GM18505 (cell line): ENCODE measurements around the gene YWHAH.
A peak's percentile ranks its signal among the peaks of the same experiment; 100 is the strongest.

Experiments
- ATAC-seq: cut with Tn5 transposase; IDR thresholded peaks from one replicate; pipeline ENCODE4 v1.9.1; 2021; ENCODE audit not compliant: unreplicated experiment
- POLR2A ChIP-seq: IDR thresholded peaks from 4 replicates; pipeline ENCODE4 v1.6.1; 2011; ENCODE audit warnings: borderline replicate concordance; ENCODE audit not compliant: insufficient read depth, insufficient read length; ENCODE audit errors: extremely low read depth

Gene YWHAH

DNA sequence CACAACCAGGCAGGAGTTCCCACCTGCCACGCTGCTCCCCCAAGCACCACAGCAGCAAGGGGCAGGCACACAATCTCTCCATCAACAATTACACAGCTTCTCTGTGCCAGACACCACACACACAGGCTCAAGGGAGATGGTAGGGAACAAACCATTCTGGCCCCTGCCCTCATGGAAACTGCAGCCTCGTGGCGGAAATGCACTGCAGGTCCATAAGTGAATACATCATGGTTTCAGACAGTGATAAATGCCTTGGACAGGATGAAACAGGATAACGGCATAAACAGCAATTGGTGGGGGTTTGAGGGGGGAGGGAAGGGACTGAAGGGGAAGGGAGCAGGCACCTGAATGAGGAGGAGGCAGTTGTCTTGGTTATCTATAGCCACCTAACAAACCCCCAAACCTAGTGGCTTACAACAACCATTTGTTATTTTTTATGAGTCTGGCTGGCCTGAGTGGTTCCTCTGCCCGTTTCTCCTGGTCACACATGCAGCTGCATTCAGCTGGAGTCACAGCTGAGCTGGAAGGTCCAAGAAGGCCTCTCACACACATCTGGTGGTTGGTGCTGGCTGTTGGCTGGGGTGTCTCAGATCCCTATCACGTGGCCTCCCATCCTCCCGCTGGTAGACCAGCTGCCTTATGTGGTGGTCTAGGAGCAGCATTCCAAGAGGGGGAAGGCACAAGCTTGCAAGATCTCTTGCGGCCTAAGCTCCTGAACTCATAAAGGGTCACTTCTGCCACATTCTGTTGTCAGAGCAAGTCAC, 15.0 kb upstream of the YWHAH start:
- no peak for ATAC-seq
- no peak for TF ChIP-seq POLR2A

DNA sequence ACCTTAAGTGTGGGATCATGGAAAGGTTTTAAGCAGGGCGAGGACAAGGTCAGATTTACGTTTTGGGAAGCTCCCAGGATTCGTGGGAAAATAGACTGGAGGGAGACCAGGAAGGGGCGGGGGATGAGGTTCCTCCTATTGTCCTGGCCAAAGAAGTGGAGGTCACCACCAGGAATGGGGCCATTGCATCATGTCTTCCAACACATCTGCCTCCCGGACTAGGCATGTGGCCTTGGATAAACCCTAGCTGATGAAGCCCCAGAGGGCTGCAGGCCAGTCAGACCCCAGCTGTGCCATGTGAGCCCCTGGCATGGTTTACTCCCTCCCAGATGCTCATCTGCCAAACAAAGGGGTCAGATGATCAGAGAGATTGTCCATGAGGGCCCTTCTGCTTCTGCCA, 11.5 kb upstream of the YWHAH start:
- no peak for TF ChIP-seq POLR2A
- ATAC-seq: no peak

DNA sequence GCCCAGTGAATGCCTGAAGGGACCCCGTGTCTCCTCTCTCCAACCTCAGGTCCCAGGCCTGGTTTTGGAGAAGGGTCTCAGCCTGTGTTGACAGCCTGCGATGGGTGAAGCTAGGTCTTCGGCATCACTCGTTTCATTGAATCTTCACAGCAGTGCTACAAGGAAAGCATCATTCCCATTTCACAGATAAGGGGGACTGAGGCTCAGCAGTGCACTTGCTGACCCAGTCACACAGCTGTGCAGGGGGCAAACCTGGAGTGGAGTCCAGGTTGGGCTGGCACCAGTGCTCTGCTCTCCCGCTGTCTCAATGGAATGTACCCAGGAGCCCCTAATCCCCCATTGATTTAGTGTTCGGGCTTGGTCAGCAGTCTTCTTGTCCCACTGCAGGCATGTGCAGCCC, 10.9 kb upstream of the YWHAH start:
- no peak for ATAC-seq
- no peak for TF ChIP-seq POLR2A

DNA sequence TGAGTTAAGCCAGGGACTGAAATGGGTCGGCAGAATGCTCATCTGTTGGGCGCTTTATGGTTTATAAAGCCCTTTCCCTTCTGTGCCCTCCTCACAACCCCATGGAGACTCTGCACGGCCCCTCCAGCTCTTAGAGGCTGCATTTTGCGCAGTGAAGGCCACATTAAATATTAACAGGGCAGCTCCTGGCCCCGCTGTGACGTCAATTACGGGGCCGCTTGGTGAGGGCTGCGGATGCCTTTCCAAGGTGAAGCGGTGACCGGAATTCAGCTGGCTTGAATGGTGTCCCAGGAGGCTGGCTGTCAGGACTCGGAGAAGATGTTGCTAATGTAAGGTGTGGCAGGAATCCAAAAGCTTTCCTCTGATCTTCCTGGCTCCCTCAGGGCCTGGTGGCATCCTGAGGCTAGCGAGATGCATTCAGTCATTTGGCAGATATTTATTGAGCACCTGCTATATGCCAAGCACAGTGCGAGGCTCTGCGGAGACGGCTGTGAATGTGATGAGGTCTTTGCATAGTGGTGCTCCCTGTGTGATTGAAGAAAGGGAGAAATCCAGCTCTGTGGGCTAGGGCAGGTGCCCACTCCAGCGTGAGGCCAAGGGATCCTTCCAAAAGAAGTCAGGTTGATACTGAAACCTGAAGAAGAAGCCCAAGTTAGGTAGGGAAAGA, 10.4 kb upstream of the YWHAH start:
- ATAC-seq: no peak
- no peak for TF ChIP-seq POLR2A

DNA sequence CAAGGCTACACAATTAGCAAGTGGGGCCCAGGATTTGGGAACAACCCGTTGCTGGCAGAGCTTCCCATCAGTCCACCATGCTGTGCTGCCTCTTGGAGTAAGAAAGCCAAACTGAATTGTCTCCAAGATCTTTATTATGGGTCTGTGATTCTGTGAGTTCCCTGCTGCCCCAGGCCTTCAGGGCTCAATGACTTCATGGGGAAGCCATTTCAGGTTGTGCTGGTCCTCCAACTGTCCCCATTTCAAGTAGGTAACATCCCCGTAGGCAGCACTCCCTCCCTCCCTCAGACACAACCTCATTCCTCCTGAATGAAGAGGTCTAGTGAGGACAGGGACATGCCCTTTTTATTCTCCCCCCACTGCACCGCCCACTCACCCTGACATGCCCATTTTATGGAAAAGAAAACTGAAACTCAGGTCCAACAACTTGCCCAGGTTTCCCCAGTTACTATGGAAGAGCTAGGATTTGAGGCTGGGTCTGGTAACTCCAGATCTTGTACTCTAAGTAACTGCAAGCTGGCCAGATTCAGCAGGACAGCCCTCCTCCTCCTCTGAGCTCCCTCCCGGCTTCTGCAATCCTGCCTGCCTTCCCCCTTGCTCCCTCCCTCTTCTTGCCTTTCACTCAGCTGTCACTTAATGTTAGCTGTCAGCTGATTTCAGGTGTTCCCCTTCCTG, 8.2 kb upstream of the YWHAH start:
- TF ChIP-seq POLR2A: no peak
- no peak for ATAC-seq

DNA sequence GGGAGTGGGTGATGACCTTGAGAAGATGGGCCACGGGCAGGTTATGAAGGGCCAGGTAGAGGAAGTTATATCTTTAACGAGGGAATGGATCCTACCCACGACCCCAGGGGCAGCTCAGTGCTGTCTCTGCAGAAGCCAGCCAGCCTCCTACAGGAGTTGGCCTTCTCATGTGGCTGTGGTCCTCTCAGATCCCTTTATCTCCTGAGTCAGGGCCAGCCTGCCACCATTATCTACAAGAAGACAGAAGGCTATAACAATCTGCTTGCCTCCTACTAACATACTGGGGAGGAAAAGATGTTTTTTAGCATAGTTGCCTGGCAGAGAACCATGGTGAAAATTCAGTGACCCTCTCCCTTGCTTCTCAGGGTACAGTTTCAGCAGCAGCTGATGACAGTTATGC, 7.0 kb upstream of the YWHAH start:
- no peak for ATAC-seq
- no peak for TF ChIP-seq POLR2A

DNA sequence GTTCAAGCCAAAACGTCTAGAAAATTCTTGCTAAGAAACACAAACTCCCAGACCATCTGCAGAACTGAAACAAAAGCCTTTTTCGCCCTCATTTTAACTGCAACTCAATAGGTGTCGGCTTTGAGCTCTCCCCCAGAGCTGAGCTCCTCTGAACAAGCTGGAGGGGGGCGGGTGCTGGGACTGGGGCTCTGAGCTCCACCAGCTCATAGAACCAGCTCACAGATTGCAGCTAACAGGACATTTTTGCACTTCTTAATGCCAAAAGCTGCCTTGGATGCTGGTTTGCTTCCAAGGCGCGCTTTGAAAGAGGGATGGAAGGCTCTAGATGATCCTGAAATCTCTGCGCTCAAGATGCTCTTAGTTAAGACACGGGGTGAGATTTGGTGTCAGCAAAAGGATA, 6.0 kb upstream of the YWHAH start:
- no peak for TF ChIP-seq POLR2A
- no peak for ATAC-seq

DNA sequence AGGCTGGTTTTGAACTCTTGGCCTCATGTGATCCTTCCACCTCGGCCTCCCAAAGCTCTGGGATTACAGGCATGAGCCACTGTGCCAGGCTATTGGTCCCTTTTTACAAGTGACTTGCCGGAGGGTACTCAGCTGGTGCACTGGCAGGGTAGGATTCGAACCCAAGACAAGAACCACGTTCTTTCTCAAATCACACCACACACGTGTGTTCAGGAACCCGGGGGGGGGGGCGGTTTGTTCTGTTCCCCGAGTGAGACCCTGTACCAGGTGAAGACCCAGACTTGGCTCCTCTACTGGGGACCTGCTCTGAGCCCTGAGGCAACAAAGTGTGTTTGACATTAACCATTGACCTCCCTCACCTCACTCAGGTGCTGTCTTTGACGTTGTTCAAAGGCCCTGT, 3.8 kb upstream of the YWHAH start:
- ATAC-seq: no peak
- no peak for TF ChIP-seq POLR2A

DNA sequence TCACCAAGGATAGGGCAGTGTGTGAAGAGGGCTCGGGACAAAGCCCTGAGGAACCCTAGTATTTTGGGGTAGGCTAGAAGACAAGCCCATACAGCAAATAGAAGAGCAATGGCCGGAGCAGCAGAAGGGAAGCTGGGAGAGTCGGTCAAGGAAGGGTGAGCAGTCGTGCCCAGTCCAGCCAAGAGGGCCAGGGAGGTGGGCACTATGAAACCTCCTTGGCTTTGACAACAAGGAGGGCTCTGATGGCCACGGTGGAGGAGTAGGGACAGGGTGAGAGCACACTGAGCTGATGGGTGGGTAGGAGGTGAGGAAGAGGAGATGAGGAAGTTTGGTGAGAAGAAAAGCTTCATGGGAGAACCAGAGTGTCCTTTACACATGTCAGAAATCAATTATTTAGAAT, 2.2 kb upstream of the YWHAH start:
- no peak for TF ChIP-seq POLR2A
- ATAC-seq: no peak

DNA sequence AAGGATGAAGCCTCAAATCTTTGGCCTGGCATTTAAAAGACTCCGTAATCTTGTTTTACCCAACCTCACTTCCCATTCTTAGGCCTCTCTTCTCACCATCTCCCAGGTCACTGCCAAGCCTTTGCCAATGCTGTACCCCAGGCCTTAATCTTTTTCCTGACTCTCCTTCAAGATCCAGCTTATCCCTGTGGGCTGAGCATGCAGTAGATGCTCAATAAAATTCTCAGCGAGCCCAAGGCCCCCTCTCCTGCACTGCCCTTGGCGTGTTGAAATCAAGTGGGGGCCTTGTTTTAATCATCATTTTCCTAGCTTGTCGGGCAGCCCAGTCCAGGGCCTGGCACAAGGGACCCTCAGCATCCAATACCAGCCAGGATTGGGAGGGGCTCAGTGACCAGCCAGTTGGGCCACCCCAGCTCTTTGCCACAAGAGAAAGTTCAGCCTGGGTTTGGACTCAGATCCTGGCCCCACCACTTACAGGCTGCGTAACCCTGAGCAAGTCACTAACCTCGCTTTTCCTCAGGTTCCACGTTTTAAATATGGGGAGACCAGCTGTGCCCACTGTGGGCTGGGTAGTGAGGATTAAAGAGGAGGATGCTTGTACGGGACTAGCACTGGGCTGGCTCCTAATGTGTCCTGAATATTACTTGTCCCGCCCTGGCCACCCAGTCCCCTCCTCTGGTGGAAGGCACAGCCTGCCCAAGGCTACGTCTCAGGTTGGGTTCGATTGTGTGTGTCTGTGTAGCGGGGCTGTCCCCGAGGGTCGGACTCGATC, 943 bp upstream of the YWHAH start:
- ATAC-seq: no peak
- TF ChIP-seq POLR2A: peak; percentile 27

DNA sequence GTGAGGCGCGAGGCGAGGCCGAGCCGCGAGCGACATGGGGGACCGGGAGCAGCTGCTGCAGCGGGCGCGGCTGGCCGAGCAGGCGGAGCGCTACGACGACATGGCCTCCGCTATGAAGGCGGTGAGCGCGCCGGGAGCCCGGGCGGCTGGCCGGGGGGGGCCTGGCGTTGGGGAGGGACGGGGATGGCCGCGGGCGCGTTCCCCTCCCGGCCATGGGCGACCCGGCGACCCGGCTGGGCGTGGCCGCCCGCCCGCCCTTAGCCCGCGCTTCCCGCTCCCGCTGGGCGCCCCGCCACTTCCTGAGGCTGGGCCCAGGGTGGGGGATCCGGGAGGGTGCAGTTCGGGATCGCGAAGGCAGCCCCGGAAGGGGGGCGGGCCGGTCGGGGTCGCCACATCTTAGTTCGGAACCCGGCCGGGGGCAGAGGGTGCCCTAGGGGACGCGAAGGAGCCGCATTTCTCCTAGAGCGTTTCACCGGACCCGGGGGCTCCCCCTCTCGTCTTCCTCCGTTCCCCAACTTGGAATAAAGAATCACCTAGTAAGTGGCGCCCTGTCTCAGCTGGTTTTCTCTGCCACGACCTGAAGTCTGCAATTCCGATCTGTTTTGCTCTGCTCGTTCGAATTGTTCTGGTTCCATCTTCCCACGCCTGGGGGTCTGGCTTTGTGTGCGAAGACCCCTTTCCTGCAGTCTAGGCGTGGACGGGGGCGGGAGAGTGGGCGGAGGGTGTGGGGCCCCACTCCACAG, 536 bp downstream of the YWHAH start:
- TF ChIP-seq POLR2A: no peak
- ATAC-seq: peak; percentile 25

DNA sequence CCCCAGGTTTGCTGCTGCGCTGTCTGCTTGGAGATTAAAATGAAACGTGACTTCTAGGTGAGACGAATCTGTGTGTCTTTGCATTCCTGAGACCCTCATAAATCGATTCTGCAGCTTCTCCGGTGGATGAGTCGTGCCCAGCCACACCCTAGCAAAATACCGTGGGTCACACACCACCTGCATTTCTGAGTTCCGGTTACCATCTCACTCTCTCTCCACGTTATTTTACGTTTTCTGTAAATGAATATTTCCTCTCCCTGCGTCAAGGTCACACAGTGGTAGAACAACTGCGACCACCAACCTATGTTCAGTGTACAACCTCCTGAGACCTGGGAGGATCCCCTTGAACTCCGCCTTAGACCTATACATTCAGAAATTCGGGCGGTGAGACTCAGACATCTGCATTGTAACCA, 1.1 kb downstream of the YWHAH start:
- no peak for ATAC-seq
- TF ChIP-seq POLR2A: peak; percentile 39
